HS-5 (cell line): ENCODE measurements around the gene CRABP1.

Experiments used
- DNase-seq: peaks from one replicate; pipeline ENCODE4 v3.0.0-alpha.2; 2012; ENCODE audit warnings: low read depth

Gene CRABP1

DNA sequence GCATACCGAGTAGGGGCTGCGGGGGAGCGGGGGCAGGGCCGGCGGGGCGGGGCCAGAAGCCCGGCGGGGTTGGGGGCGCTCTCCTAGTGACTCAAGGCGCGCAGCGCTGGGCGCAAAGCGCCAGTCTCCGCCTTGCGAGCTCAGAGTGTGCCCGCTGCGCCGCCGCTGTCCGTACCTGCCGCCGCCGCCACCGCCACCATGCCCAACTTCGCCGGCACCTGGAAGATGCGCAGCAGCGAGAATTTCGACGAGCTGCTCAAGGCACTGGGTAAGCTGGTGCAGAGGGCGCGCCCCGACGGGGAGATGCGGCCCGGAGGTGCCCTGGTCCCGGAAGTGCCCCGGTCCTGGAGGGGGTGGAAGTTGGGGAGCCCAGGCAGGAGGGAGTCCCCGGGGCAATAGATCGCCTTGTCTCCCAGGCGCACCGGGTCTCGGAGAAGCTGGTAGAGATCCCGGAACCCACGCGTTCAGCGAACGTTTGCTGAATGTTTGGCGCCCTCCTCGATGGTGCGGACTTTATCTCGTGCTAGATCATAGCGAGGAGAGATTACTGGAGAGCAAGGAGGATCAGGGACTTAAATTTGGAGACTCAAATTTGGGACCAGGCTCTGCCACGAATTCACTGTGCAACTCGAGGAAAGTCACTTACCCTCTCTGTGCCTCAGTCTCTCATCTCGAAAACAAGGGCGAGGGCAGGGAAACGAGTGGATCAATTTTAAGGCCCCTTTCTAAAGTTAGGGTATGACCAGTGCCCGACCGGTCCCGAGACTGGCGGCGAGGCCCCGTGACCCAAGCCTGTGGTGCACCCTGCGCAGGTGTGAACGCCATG, at the start of gene CRABP1:
CRABP1 (plus strand) TSS at position 123 of the 826 bp plus-strand sequence; CDS start at position 199, 76 bp downstream.
- DNase-seq, result no peak

DNA sequence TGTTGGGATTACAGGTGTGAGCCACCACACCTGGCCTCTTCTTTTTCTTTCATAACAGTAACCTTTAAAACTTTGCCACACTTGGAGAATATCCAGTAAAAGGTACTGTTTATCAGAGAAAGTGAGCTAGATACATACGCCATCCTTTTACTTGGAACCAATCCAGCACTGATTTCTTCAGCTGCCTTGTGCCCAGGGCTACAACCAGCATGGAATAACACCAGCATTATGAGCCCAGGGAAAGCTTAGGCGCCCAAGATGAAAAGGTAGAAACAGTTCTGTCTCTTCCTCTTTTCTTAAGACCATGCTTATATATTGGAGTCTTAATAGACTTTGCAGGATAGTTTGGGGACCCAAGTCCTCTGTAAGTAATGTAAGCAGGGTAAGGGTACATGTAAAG, 49.1 kb upstream of the CRABP1 start:
- DNase-seq, result no peak

DNA sequence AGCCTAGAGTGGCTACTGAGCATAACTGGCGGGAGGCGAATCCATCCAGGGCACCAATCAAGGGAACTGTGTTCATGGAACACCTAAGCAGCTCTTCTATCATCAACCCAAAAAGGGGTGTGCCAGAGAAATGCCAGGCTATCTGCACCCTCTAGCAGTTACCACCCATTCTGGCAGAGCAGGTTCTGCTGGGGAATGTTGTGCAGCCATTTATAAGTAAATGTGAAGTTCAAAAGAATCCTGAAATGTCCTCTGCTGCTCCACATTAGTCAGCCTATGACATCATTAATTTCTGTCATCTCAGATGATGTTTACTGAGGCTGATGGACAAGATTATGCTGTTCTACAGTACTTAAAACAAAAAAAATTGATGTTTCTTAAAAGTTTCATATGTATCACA, 48.5 kb upstream of the CRABP1 start:
- DNase-seq, result no peak

DNA sequence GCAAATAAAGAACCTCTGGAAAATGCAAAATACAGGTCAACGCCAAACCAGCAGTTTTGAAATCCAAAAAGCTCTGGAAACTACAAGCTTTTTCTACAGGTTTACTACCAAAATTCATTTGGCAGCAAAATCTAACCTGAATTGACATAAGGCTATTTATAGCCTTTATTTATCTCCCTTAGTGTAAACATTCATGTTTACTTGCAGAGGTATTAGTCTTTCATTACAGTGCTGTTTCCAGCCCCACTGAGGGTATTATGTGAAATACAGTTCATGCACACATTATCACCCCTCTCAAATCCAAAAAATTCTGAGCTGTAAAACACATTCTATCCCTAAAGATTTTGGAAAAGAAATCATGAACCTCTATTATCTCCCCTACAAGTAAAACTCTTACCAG, 47.9 kb upstream of the CRABP1 start:
- no peak for DNase-seq

DNA sequence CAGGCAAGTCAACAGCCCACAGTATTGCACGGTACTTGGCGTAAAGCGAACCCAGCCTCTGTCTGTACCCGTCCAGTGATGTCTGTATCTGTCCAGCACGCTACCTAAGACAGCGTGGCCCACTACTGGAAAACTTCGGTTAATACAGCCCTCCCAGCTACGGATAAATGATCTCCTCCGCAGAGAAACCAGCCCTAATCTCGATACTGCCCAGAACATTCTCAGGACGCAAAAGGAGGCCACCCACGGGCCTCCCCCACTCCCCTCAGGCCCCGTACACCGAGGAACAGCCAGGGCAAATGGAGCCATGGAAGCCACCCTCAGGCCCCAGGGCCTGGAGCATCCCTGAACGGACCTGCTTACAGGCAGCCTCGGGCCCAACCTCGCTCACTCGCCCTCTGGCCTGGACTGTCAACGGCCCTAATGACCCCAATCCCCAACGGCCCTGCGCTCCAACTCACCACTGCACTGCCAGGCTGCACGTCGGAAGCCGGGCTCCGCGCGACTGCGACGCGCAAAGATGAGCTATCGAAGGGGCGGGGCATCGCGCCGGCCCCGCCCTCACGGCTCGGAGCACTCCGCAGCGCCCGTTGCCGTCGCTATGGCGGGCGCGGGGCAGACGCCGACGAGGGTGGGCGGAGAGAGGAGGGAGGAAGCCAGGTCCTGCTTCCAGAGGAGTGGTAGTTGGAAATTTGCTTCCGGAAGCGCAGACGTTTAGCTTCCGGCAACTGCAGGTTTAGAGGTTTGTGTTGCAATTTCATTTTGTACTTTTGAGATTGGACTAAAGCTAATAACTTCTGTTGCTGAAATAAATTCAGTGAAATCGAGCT, 40.8 kb upstream of the CRABP1 start, which contains the start of gene SKIC8:
SKIC8 (minus strand) TSS at position 509 of the 830 bp plus-strand sequence. CDS start 3,923 bp downstream, outside the sequence.
- DNase-seq, result peak; percentile 65

DNA sequence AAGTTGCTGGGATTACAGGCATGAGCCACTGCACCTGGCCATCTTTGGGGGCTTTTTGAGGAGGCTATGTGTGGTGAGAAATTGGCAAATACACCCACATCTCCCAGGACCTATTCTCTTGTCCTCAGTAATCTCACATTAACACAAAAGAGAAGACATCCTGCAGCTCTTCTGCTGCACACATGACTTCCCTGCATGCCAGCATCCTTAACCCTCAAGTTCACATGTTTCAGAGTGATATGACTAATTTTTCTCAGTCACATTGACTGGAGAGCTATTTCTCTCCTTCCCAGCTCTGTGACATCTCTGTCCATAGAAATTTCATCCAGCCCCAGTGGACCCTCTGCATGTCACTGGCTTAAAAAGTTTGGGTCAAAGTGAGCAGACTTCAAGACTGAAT, 38.8 kb upstream of the CRABP1 start:
- no peak for DNase-seq

DNA sequence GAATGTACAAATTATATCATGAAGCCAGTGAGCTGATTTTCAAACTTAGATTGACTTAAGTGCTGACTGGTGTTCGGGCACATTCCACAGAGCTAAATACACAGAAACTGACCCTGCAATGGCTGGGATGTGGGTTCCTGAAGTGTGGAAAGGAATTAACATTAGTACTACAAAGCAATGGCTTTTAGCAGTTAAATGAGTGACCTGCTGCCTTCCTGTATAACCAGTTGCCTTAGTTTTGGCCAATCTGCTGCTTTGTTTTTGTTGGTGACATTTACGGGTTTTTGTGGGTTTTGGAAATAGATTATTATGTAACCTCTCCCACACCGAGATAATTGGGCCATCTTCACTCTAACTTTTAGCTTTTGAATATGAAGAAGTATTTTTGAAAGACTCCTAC, 38.3 kb upstream of the CRABP1 start:
- no peak for DNase-seq

DNA sequence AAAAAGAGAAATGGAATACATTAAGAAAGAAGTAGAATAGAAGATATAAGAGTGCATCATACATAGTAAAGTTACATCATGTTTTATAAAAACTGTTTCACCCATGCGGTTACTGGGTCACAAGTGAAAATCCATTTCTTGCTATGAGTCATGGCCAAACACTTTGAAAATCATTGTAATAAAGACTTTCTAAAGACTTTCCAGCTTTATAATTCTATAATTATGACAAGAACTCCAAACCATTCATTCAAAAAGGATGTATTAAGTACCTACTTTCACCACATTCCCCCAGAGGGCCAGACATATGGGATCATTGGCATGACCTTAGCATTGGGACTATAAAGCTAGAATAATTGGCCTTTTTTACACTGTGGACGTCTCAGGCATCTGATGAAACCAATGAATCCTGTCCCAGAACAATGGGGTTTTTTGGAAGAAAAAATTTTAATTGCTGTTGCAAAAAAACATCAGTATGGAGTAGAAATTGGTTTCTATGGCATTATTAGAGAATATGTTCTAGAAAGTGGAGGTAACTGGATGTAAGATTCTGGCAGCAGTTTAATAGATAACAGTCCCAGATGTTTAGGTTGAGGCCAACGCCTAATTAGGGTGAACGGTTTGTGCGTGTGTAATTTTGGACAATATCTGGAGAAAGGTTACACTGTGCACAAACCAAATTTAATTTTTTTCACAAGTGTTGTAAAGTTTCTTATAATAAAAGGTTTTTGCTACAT, 37.4 kb upstream of the CRABP1 start:
- DNase-seq, result peak; percentile 92

DNA sequence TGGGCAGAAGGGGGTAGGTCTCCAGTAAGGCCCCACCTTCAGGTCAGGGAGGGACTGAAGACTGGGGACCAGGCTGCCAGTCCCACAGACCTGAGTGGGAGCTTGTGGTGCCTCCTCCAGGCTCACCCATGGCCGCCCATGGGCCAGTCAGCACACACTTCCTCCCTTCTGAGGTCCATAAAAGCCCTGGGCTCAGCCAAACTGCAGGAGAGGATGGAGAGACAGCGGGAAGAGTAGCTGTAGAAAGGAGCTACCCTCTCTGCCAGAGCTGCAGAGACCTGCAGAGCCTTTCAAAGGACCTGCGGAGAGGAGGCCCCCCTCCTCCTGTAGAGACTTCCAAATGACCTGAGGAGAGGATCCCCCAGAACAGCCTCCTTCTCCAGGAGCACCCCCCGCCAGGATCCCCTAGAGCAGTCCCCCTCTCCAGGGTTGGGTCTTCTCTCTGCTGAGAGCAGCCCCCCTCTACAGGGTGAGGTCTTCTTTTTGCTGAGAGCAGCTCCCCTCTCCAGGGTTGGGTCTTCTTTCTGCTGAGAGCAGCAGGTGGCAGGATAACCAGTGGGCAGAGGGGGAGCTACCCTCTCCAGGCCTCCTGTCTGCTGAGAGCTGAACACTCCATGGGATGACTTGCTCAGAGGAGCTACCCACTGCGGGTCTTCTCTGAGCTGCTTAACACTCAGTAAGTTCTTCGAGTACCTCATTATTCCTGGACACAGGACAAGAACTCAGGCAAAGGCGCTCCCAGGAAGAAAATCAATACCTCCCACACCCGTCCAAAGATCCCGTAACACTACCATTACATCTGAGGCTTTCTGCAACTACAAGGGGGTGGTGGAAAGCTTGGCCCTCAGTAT, 35.7 kb upstream of the CRABP1 start:
- DNase-seq, result no peak

DNA sequence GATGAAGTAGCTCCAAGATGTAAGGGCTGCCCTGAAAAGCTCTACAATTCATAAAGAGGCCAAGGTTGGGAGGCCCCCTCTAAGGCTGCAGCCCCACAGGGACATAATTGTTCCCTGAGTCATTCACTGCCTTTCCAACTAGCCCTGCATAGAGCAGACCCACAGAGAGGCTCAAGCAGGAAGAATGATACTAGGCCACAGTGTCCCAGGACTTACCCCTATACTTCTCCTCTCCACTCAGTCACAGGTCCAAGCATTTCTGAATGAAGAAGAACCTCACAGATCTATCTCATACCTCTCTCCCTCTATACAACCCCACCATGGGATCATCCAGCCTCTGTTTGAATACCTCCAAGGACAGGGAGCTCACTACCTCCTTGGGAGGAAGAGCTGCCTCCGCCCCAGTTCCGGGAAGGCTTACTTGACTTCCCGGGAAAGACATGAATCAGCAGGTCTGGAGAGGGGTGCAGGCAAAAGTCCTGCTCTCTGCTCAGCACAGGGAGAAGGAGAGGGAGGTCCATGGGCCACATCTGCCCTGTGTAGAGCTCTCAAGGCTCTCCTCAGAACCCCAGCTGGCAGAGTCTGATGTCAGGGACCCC, 33.9 kb upstream of the CRABP1 start:
- peak; percentile 54 for DNase-seq

DNA sequence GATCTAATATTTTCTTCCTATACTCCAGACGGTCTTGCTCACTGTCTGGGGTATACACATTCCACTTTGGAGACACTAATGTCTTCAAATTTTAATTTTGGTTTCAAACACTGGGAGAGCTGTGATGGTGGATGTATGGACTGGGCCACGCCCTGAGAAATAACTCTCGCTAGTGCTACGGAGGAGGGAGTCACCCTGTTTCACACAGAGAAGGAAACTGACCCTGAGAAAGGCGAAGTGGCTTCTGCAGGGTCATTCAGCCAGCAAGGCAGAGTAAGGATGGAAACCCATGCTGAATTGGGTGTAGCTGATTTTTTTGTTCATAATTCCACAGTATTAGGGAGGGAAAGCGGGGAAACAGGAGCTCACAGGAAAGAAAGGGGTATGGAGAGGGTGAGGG, 32.2 kb upstream of the CRABP1 start:
- no peak for DNase-seq

DNA sequence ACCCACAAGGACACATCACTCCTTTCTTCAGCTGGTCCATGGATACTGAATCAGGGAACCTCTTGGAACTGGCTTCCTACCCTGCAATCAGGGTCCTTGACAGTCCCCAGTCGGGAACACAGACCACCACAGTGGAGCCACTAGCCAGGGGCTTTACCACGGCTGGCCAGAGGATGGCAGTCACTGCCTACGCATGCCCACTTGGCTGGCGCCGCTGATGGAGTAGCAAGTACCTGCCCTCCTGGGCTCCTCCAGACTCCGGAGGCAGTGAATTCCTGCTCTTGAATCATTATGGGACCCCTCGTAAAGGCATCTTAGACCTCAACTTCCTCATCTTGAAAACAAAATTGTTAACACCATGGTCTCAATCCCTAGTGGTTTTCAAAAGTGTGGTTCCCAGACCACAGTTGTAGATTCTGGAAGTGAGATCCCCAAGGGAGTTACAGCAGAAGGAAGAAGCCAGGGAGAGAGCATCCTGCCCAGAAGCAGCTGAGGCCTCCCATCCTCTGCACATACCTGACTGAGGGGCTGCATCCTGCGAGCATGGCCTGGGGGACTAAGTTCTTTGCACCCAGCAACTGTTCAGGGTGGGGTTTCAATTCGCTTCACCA, 31.6 kb upstream of the CRABP1 start:
- no peak for DNase-seq

DNA sequence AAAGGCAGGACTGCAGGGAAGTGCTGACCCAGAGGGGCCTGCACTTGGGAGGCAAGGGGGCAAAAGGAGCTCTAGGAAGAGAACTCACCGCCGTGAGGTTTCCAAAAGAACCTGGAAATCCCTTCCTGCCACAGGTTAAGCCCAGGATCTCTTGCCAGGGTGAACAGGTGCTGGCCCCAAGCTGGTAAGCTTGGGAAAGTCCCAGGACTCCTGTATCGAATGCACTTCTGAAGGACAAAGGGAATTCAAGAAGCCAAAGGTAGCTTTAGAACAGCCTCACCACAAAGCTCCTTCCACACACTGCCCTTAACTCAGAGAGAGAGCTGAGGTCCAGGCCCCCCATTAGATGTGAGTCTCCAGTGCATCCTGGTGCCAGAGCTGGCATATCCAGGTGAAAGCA, 28.9 kb upstream of the CRABP1 start:
- no peak for DNase-seq

DNA sequence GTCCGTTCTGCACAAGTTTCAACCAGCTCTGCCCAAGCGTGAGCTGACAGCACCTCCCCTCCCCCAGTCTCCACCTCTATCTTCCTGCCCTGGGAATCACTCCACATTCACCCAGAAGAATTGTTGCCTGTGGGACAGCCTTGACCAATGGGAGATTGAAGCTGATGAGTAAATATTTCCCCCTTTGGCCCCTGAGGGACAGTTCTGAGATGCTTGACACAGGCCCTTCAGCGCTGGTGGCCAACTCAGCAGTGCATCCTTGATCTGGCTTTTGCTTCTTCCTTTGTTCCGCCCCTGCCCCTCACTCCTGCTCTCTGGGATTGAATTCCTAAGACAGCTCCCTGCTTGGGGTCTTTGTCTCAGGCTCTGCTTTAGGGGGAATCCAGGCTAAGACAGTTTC, 27.6 kb upstream of the CRABP1 start:
- no peak for DNase-seq

DNA sequence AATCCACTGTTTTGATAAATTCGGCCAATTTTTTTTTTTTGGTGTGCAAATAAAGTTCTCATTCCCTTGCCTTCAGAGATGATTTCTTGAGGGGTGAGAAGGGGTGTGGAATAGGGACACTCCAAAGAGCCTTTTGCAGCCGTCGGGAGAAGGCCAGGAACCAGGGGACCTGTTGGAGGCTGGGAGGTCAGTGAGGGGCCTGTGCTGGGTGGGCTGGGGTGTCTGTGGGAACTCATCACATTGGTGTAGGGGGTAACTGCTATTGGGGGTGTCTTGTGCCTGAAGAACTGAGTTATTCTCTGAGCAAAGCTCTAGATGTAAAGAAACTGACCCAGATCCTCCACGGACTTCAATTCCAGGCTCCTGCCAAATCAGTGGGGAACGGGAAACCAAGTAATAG, 27.2 kb upstream of the CRABP1 start:
- no peak for DNase-seq

DNA sequence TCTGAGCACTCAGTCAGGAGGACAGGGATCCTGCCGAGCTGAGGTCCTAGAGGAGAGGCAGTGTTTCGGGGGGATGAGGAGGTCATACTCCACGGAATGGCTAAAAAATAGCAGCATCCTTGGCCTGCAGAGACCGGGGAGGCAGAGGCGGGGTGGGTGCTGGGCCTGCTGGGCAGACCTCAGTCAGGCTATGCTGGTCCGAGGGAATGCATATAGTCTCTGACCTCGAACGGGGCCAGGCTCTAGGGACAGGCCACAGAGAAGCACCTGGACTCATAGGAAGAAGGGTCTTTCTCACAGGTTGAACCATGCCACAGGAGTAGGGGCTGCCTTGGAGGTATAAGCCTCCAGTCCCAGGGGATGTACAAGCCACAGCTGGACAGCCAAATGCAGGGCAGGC, 26.8 kb upstream of the CRABP1 start:
- no peak for DNase-seq

DNA sequence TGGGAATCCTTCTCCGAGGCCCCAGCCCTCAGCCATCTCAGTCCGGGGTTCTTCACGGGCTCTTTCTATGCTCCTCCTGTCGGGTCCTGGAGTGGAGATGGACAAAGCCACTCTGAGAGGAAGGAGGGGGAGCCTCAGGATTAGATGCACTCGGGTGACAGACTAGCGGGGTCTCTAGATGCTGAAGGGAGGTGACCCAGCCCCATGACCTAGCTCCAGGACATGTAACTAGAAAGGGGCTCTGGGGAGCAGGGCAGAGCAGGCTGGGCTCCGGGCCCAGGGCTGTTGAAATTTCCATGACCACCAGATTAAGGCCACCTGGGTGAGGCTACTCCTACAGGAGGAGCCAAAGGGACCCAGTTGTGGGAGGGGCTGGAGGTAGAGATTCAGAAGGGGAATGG, 26.0 kb upstream of the CRABP1 start:
- no peak for DNase-seq

DNA sequence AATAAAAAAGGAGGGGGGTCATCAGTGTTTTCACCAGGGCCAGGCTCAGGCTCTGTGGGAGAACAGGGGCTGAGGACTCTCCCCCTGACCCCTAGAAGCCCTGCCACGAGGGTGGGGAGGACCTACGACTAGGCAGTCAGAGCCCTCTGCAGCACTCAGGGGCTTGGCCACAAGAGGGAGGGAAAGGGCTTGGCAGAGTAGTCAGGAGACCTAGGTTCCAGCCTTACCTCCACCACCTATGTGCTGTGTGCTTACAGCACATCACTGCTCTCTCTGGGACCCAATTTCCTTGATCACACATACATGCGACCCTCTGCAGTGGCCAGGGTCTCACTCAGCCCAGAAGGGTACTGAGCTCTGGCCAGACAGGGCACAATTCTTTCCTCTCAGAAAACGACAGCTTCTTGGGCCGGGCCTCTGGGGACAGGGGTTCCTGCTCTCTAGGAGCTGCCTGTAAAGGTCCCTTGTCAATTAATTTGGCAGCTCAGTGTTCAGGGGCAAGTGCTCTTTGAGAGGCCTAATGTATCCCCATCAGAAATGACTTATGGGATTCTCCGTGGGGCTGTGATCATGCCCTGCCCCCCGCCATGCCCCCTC, 24.4 kb upstream of the CRABP1 start:
- no peak for DNase-seq

DNA sequence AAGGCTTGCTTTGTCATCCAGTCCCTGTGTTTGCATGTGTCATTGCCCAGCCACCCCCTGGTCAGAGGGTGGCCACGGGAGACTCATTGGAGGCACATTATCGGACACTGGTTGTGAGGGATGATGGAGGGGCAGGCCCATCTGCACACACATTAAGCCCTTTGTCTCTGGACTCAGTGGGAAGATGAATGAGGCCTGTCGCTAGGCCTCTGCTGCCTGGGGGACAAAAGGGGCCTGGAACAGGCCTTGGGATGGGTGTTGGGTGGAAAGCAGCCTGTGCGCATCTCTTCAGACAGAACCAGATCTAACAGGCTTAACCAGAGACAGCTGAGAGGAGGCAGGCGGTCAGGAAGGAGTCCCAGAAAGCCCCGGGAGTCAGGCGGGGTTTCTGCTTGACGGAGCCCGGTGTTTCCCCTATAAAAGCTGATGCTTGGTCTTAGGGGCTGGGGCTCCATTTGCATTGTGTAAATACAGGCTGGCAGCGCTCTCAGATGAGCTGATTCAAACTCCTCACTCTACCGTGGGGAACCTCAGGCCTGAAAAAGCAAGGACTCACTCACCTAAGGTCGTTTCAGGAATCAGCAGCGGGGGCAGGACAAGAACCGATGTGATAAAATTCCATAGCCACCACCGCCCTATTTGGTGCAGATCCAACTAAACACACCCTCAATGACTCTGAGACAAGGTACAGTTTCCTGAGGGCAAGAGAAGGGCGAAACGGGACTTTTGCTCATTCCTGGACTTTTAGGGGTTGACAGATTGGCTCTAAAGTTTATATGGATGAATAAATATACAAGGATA, 23.7 kb upstream of the CRABP1 start:
- DNase-seq, result no peak
